NCI-H69 (cell line): Measurements from ENCODE around the gene OTX2.

Source experiments
- DNase-seq: peaks from one replicate; lab custom pipeline; 2025; lab: John Stamatoyannopoulos, UW

OTX2 gene

DNA sequence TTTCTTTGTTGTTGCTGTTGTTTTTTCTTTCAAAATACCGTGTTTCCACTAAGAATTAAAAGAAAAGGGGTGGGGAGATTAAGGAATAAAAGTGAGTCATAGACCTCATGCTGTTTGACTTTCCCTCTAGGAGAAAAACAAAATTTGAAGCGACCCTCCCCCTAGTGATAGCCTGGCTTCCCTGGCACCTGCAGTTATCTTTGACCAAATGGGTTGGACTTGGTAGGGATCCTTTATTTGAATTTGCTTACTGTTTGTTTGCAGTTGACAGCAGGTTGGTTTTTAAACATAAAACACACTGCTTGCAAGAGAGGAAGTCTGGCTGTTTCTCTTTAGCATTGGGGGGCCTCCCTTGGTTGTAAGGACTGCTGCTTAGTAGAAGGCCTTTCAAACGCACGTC is 14.0 kb downstream of the OTX2 start:
- DNase-seq, result peak; percentile 82

DNA sequence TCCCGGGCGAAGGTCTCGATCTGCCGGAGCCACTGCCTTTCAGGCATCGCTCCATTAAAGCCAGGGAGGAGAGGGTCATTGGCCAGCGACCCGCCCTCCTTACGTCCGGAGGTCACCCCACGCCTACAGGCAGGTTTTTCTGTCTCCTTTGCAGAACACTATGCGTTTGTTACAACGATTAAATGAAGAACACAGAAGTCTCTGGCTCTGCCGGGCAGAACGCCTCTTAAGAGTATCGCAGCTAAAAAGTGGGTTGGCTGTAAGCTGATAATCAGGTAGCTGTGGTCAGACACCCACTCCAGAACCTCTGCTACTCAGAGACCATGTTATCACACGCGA is 15.0 kb downstream of the OTX2 start:
- DNase-seq, result no peak

- no peak for DNase-seq
These were observed 15.6 kb downstream of the OTX2 start for GRCh38 chr14:56794557-56795283.

DNA sequence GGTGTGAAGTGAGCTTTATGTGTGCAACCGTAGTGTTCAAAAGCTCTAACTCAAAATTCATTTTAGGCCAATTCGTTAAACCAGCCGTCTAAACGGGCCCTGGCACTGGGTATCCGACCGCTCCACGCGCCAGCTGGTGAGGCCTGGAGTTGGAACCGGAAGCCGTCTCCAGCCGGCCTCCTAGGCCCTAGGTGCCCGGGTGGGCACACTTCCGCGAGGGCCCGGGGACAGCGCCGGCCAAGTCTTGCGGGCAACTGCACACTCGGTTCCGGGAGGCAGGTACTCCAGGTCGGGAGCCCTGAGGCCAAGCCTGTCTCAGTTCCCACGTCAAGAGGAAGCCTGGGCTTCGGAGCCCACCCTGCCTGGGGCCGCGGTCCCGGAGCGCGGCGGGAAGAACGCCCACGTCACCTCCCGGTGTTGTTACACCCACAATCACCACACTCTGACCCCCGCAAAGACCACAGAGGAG is 16.2 kb downstream of the OTX2 start:
- DNase-seq, result peak; percentile 7

DNA sequence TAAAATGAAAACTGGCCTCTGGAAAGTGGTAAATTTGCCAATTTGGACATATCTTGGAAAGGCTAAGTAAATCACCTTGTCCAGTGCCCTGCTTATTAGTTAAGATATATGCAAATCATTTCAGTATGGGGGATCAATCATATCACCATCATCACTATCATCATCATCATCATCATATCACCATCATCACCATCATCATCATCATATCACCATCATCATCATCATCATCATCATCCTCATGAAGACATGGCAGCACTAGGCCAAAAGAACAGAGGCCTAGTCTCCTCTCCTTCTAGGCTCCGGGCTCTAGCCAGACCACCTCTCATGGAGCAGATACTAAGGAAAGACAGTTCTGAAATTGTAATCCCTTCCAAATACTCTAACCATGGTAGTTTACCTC is 20.3 kb downstream of the OTX2 start:
- no peak for DNase-seq

DNA sequence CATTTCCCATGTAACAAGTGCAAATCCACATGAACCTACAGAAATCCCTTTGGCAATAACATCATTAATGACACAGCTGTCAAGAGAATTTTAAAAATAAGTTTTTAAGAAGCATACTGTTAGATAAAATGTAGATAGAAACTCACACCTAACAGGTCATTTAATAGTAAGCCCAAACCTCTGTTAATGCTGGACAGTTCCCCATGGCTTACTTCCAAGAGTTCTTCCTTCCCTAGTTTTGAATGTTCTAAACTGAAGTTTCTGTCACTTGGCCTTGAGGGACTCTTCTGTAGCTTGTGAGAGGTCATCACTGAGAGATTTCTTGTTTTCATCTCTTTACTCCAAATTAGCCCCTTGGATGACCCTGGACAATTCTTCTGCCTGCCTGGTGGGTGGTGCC is 22.7 kb downstream of the OTX2 start:
- no peak for DNase-seq

- peak; percentile 39 for DNase-seq
These were observed 27.6 kb downstream of the OTX2 start for GRCh38 chr14:56782711-56783110.

DNA sequence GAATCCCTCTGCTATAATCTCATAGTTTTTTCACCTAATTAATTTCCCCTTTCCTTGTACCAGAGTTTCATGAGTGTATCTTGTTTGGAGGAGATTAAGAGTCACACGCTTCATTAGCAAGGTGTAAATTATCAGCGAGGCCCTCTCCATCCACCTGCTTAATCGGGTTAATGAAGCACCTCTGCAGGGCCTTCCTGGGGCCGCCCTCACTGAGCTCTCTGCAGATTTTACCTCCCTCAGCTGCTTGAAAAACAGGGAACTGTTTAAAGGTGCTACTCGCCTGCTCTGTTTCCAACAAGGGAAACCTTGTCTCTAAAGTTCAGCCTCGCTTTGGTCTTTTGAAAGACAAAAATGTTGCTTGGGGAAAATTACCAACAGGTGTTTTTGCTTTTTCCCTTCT is 35.8 kb downstream of the OTX2 start:
- peak; percentile 58 for DNase-seq

GRCh38 chr14:56770512-56770911 is 39.8 kb downstream of the OTX2 start:
- no peak for DNase-seq

DNA sequence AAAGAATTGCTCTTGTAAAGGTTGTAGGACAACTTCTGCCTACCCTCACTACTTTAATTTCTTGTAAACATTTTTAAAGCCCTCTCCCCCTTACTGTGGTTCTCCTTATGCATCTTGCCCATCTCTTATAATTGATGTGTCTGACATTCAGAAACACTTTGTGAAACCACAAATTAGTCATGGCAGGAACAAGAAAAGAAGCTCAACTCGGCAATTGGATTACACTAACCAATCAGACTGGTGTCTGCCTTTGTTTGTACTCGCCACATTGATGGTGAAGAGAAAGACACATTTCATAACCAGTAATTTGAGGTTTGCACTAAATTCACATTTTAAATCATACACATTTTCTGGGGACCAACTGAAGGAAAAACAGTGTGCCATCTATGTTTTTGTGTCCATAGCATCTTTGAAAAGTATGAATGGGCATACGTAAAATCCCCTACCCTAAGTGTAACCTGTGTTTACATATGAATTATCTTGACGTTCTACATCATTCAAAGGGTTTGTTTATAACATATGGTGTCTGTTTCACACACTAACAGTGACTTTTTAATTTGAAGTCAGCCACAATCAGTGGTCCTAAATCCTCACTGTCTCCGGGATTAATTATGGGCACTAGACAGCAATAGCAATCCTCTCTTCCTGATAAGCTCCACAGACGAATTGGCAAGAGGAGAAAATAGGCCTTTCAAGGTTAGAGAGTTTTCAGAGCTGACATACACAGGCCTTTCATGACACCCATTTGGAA is 49.9 kb downstream of the OTX2 start:
- peak; percentile 91 for DNase-seq

GRCh38 chr14:56759633-56760032 is 50.6 kb downstream of the OTX2 start:
- peak; percentile 95 for DNase-seq

GRCh38 chr14:56759094-56759493 is 51.2 kb downstream of the OTX2 start:
- peak; percentile 83 for DNase-seq

DNA sequence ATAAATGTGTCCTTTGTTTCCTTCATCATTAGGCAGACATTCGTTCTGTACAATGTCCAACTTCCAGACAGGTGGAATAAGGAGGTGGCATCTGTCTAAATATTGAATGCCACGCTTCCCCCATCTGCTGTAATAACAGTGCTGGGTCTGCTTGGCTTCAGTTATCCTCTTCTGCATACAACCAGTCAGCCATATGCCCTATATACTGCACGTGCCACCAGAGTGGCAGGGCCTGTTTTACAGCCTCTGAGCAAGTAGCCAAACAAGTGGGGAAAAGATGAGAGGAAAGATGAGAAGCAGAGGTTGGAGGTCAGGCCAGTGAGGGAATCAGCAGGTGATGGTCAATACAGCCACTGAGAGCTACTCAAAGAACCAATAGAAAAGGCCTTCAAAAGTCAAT is 55.4 kb downstream of the OTX2 start:
- DNase-seq, result peak; percentile 99

- DNase-seq, result peak; percentile 93
These were observed 56.9 kb downstream of the OTX2 start for GRCh38 chr14:56753396-56753795.

- DNase-seq, result peak; percentile 43
These were observed 57.9 kb downstream of the OTX2 start for GRCh38 chr14:56752428-56752827.

DNA sequence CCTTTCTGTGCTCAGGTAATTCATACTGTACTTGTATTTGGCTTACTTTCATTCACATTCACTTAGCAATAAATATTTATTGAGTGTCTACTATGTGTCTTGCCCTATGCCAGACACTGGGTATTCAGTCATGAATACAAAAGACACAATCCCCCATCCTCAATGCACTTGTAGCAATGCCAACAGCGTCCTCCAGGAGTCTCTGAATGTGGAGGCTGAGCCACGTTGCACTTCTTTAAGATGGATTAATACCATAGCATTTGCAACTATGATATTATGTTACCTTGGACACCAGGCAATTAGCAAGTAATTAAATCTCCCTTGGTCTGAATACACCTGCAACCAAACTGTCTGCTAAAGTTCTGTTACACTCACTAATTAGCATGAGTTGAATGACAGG is 58.8 kb downstream of the OTX2 start:
- DNase-seq, result peak; percentile 94
